Heart right ventricle (tissue), 16 donors: ENCODE results near the gene SPTAN1. TPM values are rescaled to one million over a fixed set of nuclear protein-coding genes. Genes with fewer than 3 reads are reported as not detected.
"Not testable (repeated sequence)": the region's sequence is repeated elsewhere in the genome, so short reads cannot be mapped to it uniquely, and the experiment has no call there.

Experiments
- ATAC-seq, 8 donors: fragments of 200-7000 bp; cut with Tn5 transposase; one replicate each; pipeline ENCODE4 v1.9.1; 2020; ENCODE audit warnings: mild to moderate bottlenecking in 8 of 8, moderate library complexity in 8 of 8, moderate number of reproducible peaks in 1 of 8
- DNase-seq, 2 donors: peaks; one replicate each; pipeline ENCODE4 v3.0.0-alpha.2; 2020
- H3K27ac ChIP-seq, 10 donors: fragments of 200-600 bp; sonication (generic) in 2 of 10; one replicate each; pipeline versions ENCODE4 v1.5.0 to v1.8.0; 2020 to 2022; ENCODE audit warnings: mild to moderate bottlenecking in 3 of 10
- H3K27me3 ChIP-seq, 7 donors: fragments of 200-600 bp; one replicate each; pipeline ENCODE4 v1.8.0; 2021 to 2022; ENCODE audit warnings: mild to moderate bottlenecking in 2 of 7
- H3K36me3 ChIP-seq, 9 donors: fragments of 200-600 bp; sonication (generic) in 1 of 9; one replicate each; pipeline versions ENCODE4 v1.5.0 to v1.8.0; 2020 to 2022; ENCODE audit warnings: mild to moderate bottlenecking in 2 of 9
- H3K4me1 ChIP-seq, 9 donors: fragments of 200-600 bp; sonication (generic) in 1 of 9; one replicate each; pipeline versions ENCODE4 v1.5.0 to v1.8.0; 2020 to 2022; ENCODE audit warnings: mild to moderate bottlenecking in 4 of 9
- H3K4me3 ChIP-seq, 10 donors: fragments of 200-600 bp; sonication (generic) in 2 of 10; one replicate each; pipeline versions ENCODE4 v1.5.0 to v1.8.0; 2020 to 2022; ENCODE audit warnings: mild to moderate bottlenecking in 7 of 10, moderate library complexity in 2 of 10
- H3K9me3 ChIP-seq, 11 donors: fragments of 200-600 bp in 10 of 11; sonication (generic) in 2 of 11; one replicate each; pipeline versions ENCODE4 v1.5.0 to v1.8.0; 2013 to 2022; ENCODE audit warnings: mild to moderate bottlenecking in 2 of 11, control low read depth in 1 of 11, moderate library complexity in 1 of 11
- WGBS, 2 donors: extraction: QIAGEN DNeasy Blood & Tissue Kit; methylation state at CpG; one replicate each; pipeline ENCODE4 v1.1.7; 2013; ENCODE audit warnings: inconsistent platforms in 1 of 2; 5-methylcytosine and 5-hydroxymethylcytosine counted together
- intact Hi-C, 10 donors: fragments of 100-400 bp; cut with DNase I; formaldehyde crosslinking; loops; one replicate each; pipeline versions ENCODE4 v1.11.1 to v1.14.2; 2022
- polyA plus RNA-seq, 2 donors: library from polyadenylated mRNA; stranded (reverse); fragments of 200-250 nt; gene quantifications; one replicate each; pipeline ENCODE4 v1.2.3, GENCODE V29; 2013
- total RNA-seq, 10 donors: library from RNA; stranded (reverse); fragmentation: NEBNext Ultra II Directional in 3 of 10; extraction: Animal tissue kit (Norgen Biotek cat#: 25700) in 3 of 10; gene quantifications; one replicate each; pipeline versions ENCODE4 v1.2.1 to v1.2.4, GENCODE V29; 2021 to 2023
- TF ChIP-seq, protein P1 (sequence below), 9 donors: fragments of 200-600 bp; sonication (generic) in 2 of 9; IDR thresholded peaks; one replicate each; pipeline versions ENCODE4 v1.5.0 to v1.8.0; 2021 to 2022; ENCODE audit warnings: antibody characterized with exemption in 9 of 9, mild to moderate bottlenecking in 5 of 9, moderate library complexity in 1 of 9
- donor health status: Arrhythmogenic right ventricular cardiomyopathy.
- donor health status: ischemic (EF 13 %, LVEDD 7.1; RV severe dilation, severe dysfunction).
- donor health status: healthy with polysubstance abuse.
- donor health status: DM: no; HTN: yes; CAD: no.
- donor health status: DM: no; HTN: no; CAD: no.
- donor health status: ischemic (EF 25% LVEDD 6.9; RV normal size, moderate dysfunction).
- donor health status: ischemic (EF 25% LVEDD 5.7; RV mildly dilated, moderate dysfunction).
- donor health status: healthy.
- donor health status: DM: yes; HTN: yes; CAD: no.
- donor health status: Ischemic cardiomyopathy.
- donor health status: ischemic (EF 35%, LVEDD 5.7; RV mildly dilated, moderate dysfunction).
- donor health status: nonischemic (EF 11% LVEDD 7.7; RV severe dilation, severe dysfunction).
- donor health status: DM: yes; HTN: yes; CAD: no.
- donor health status: PGD.
- donor health status: ischemic (EF 29% LVEDD 5.4; RV normal size, mild dysfunction).
- donor health status: nonischemic (EF 23%, LVEDD 6.1; RV moderate dilation, normal function).

SPTAN1 gene
- total and polyA plus RNA-seq, 12 donors = 119 to 449 (median 342) TPM

- WGBS, 2 donors = 79 to 80% methylated on average over 12 of the region's 12 CpGs
- Histone ChIP-seq H3K4me3 (no peak overlapping the region), H3K4me1 (no peaks in the 10 kb centered on the region), H3K36me3 (peaks cover 0 to 20% (median 0%) of the 10 kb centered on the region in 9 donors), H3K9me3 (no peaks in the 10 kb centered on the region), H3K27ac (no peak overlapping the region), H3K27me3 (no peaks in the 10 kb centered on the region)
- ATAC-seq (no peak), DNase-seq (no peak)
- TF ChIP-seq, protein P1, sequence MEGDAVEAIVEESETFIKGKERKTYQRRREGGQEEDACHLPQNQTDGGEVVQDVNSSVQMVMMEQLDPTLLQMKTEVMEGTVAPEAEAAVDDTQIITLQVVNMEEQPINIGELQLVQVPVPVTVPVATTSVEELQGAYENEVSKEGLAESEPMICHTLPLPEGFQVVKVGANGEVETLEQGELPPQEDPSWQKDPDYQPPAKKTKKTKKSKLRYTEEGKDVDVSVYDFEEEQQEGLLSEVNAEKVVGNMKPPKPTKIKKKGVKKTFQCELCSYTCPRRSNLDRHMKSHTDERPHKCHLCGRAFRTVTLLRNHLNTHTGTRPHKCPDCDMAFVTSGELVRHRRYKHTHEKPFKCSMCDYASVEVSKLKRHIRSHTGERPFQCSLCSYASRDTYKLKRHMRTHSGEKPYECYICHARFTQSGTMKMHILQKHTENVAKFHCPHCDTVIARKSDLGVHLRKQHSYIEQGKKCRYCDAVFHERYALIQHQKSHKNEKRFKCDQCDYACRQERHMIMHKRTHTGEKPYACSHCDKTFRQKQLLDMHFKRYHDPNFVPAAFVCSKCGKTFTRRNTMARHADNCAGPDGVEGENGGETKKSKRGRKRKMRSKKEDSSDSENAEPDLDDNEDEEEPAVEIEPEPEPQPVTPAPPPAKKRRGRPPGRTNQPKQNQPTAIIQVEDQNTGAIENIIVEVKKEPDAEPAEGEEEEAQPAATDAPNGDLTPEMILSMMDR (IDR thresholded peaks at IDR 0.05) = no peak
- intact Hi-C loops = no loop called here
Observed at GRCh38 chr9:128642675-128643245, 90.4 kb downstream of the SPTAN1 start.

- H3K4me1 ChIP-seq = no peaks in the 10 kb centered on the region
- peaks cover 0 to 17% (median 0%) of the 10 kb centered on the region in 9 donors for H3K36me3 ChIP-seq
- ATAC-seq (no peak), DNase-seq (no peak)
- no peaks in the 10 kb centered on the region for H3K9me3 ChIP-seq
- TF ChIP-seq, protein P1 (IDR thresholded peaks at IDR 0.05) = no peak
- no peak overlapping the region for H3K4me3 ChIP-seq
- no peak overlapping the region for H3K27ac ChIP-seq
- intact Hi-C loops = no loop called here
- WGBS, 2 donors = 72 to 76% methylated on average over 12 of the region's 12 CpGs
- no peaks in the 10 kb centered on the region for H3K27me3 ChIP-seq
Observed at GRCh38 chr9:128643519-128644300, 91.3 kb downstream of the SPTAN1 start.

DNA sequence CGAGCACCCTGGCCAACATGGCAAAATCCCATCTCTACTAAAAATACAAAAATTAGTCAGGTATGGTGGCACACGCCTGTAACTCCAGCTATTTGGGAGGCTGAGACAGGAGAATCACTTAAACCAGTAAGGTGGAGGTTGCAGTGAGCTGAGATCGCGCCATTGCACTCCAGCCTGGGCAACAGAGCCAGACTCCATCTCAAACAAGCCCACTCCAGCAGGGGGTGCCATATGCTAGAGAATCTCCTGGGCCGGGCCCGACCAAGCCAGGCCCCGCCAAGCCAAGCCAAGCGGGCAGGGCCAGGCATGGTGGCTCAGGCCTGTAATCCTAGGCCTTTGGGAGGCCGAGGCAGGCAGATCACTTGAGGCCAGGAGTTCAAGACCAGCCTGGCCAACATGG, 95.8 kb downstream of the SPTAN1 start:
- WGBS, 2 donors = 93 to 94% methylated on average over 9 of the region's 9 CpGs
- H3K36me3 ChIP-seq, H3K27me3 ChIP-seq, intact Hi-C loops, H3K4me3 ChIP-seq, H3K9me3 ChIP-seq, H3K4me1 ChIP-seq, H3K27ac ChIP-seq: not testable (repeated sequence)
- peak in 7 of 8 donors; percentile 29 to 76 (median 59) for ATAC-seq
- TF ChIP-seq, protein P1 (IDR thresholded peaks at IDR 0.05) = peak in 6 of 9 donors; percentile 15 to 52 (median 26)
- DNase-seq = peak in 1 of 2 donors; percentile 47

DNA sequence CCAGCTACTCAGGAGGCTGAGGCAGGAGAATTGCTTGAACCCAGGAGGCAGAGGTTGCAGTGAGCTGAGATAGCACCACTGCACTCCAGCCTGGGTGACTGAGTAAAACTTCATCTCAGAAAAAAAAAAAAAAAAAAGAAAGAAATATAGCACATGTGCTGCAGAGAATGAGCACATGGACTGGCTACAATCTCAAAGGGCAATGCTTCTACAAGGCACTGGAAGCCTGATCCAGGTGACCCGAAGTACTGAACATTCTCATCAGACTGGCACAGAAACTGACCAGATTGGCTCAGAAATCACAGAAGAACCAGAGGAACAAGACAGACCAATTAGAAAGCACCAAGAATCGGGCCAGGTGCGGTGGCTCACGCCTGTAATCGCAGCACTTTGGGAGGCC, 99.4 kb downstream of the SPTAN1 start:
- WGBS, 2 donors = 97 to 99% methylated on average over 5 of the region's 5 CpGs
- no peak for ATAC-seq
- DNase-seq = no peak

More for the DNA sequence above, 99.4 kb downstream of the SPTAN1 start:
- no peak overlapping the region for H3K27ac ChIP-seq
- no peak overlapping the region for H3K4me3 ChIP-seq
- intact Hi-C loops = no loop called here
- H3K27me3 ChIP-seq = no peaks in the 10 kb centered on the region
- H3K4me1 ChIP-seq = peaks cover 0 to 7% (median 7%) of the 10 kb centered on the region in 9 donors
- TF ChIP-seq, protein P1 (IDR thresholded peaks at IDR 0.05) = no peak
- no peaks in the 10 kb centered on the region for H3K9me3 ChIP-seq
- no peaks in the 10 kb centered on the region for H3K36me3 ChIP-seq
